ENCODE data around the gene FHIT.

GRCh38 chr3:60355825-60356224, 895.4 kb downstream of the FHIT start:
- TF ChIP-seq EZH2 (IDR thresholded peaks at IDR 0.05; ENCODE audit: insufficient read depth, poor library complexity, severe bottlenecking) (no peak), EZH2phosphoT487 (IDR thresholded peaks at IDR 0.05; ENCODE audit: insufficient read depth, low read depth) (no peak)

Measured in GM23248 (cell line).